Keratinocyte (primary cell): ENCODE measurements around the gene SCUBE2. TPM values are rescaled to one million over a fixed set of nuclear protein-coding genes. Genes with fewer than 3 reads are reported as not detected.

Experiments
- DNase-seq: peaks from one replicate; pipeline ENCODE4 v3.0.0-alpha.2; 2011; ENCODE audit warnings: low read depth, missing footprints, low spot score
- FAIRE-seq: peaks from 2 replicates; lab custom pipeline; 2011; peaks lifted over from hg19 to GRCh38; lab: Jason Lieb, UNC
- H2AFZ ChIP-seq: 2 replicates; pipeline ENCODE4 v1.6.0; 2012; ENCODE audit warnings: low read length, control low read depth, inconsistent platforms; ENCODE audit not compliant: control insufficient read depth
- H3K27ac ChIP-seq: 2 replicates; pipeline ENCODE4 v1.5.1; 2011; ENCODE audit warnings: low read length; ENCODE audit not compliant: control insufficient read depth, insufficient read depth
- H3K27me3 ChIP-seq: 3 replicates; pipeline ENCODE4 v1.6.0; 2011; ENCODE audit warnings: low read length; ENCODE audit not compliant: control insufficient read depth, insufficient read depth; ENCODE audit errors: extremely low read depth
- H3K36me3 ChIP-seq, 2 experiments: 2 replicates in 1 of 2; 3 replicates in 1 of 2; pipeline ENCODE4 v1.5.1; 2011; ENCODE audit warnings: low read length in 2 of 2, mild to moderate bottlenecking in 1 of 2; ENCODE audit not compliant: control insufficient read depth in 2 of 2, insufficient read depth in 2 of 2; ENCODE audit errors: extremely low read depth in 1 of 2
- H3K4me1 ChIP-seq: 3 replicates; pipeline ENCODE4 v1.5.1; 2011; ENCODE audit warnings: low read length; ENCODE audit not compliant: control insufficient read depth, insufficient read depth; ENCODE audit errors: extremely low read depth
- H3K4me2 ChIP-seq: 3 replicates; pipeline ENCODE4 v1.6.0; 2011; ENCODE audit warnings: low read depth, low read length; ENCODE audit not compliant: control insufficient read depth, insufficient read depth; ENCODE audit errors: extremely low read depth
- H3K4me3 ChIP-seq, 3 experiments: fragments of 200-600 bp in 1 of 3; sonication (generic) in 1 of 3; 2 replicates in 2 of 3; 3 replicates in 1 of 3; pipeline ENCODE4 v1.5.1; 2011 to 2016; ENCODE audit warnings: low read length in 3 of 3, mild to moderate bottlenecking in 3 of 3, control low read depth in 2 of 3, inconsistent platforms in 1 of 3, low read depth in 1 of 3, mixed read lengths in 1 of 3, mixed run types in 1 of 3, moderate library complexity in 1 of 3; ENCODE audit not compliant: control insufficient read depth in 2 of 3, insufficient read depth in 2 of 3; ENCODE audit errors: extremely low read depth in 1 of 3
- H3K79me2 ChIP-seq: 2 replicates; pipeline ENCODE4 v1.6.0; 2012; ENCODE audit warnings: low read length; ENCODE audit not compliant: control insufficient read depth, insufficient read depth
- H3K9ac ChIP-seq: 3 replicates; pipeline ENCODE4 v1.6.0; 2011; ENCODE audit warnings: low read length; ENCODE audit not compliant: control insufficient read depth, insufficient read depth; ENCODE audit errors: extremely low read depth
- H3K9me1 ChIP-seq: 3 replicates; pipeline ENCODE4 v1.6.0; 2011; ENCODE audit warnings: low read length; ENCODE audit not compliant: control insufficient read depth, insufficient read depth; ENCODE audit errors: extremely low read depth
- H3K9me3 ChIP-seq: 2 replicates; pipeline ENCODE4 v1.5.1; 2012; ENCODE audit warnings: low read depth, low read length; ENCODE audit not compliant: control insufficient read depth
- H4K20me1 ChIP-seq: 3 replicates; pipeline ENCODE4 v1.6.0; 2011; ENCODE audit warnings: low read length; ENCODE audit not compliant: control insufficient read depth, insufficient read depth; ENCODE audit errors: extremely low read depth
- CTCF ChIP-seq, 3 experiments: IDR thresholded peaks in 1 of 3; conservative IDR thresholded peaks in 1 of 3; optimal IDR thresholded peaks in 1 of 3; 2 replicates in 2 of 3; 3 replicates in 1 of 3; pipeline versions ENCODE3 to v1.5.1; 2011; ENCODE audit warnings: low read length in 3 of 3, mild to moderate bottlenecking in 3 of 3, moderate library complexity in 2 of 3, control low read depth in 1 of 3, inconsistent platforms in 1 of 3; ENCODE audit not compliant: insufficient read depth in 2 of 3; ENCODE audit errors: extremely low read depth in 1 of 3
- EZH2 ChIP-seq: IDR thresholded peaks from one replicate; pipeline ENCODE4 v1.6.1; 2012; ENCODE audit warnings: inconsistent platforms, mild to moderate bottlenecking, low read length, moderate library complexity
- dilution Hi-C: fragments of 300-500 bp; cut with MboI; formaldehyde crosslinking; loops from one replicate; pipeline ENCODE4 v1.7.0; 2020; ENCODE audit warnings: low sequenced_read_pairs; ENCODE audit not compliant: extremely low pct_ligation_motif_present
- polyA plus RNA-seq, 5 experiments: library from polyadenylated mRNA; depleted of rRNA in 3 of 5; stranded (reverse) in 3 of 5; stranded (forward) in 1 of 5; unstranded in 1 of 5; fragments of >200 nt; gene quantifications; 1 replicate in 1 of 5; 2 replicates in 3 of 5; 3 replicates in 1 of 5; pipeline versions ENCODE4 v1.2.1 to v1.2.3, GENCODE V29; 2011 to 2012; ENCODE audit warnings: missing spikeins in 2 of 5, low read depth in 1 of 5, low replicate concordance in 1 of 5

Gene SCUBE2
- polyA plus RNA-seq, 1 donor (not counting 4 experiments of a cell fraction or from before 2014, with no cell fraction given) = 1.5 TPM

- H3K9me1 ChIP-seq = no peaks in the 10 kb centered on the region
- TF ChIP-seq EZH2 (no peak), CTCF (optimal IDR thresholded peaks at IDR 0.05 in 1 of 3, IDR thresholded peaks at IDR 0.05 in 1 of 3, conservative IDR thresholded peaks at IDR 0.05 in 1 of 3; ENCODE audit: extremely low read depth in 1 of 3, insufficient read depth in 2 of 3, low read length in 3 of 3) (no peak)
- no peak overlapping the region for H3K9ac ChIP-seq
- H3K36me3 ChIP-seq = no peaks in the 10 kb centered on the region
- FAIRE-seq (no peak), DNase-seq (no peak)
- peaks cover 4% of the 10 kb centered on the region for H3K27me3 ChIP-seq
- dilution Hi-C loops = no loop called here
- H3K79me2 ChIP-seq = no peaks in the 10 kb centered on the region
- no peaks in the 10 kb centered on the region for H4K20me1 ChIP-seq
- no peak overlapping the region for H3K4me2 ChIP-seq
- no peaks in the 10 kb centered on the region for H3K4me1 ChIP-seq
- no peak overlapping the region for H3K4me3 ChIP-seq
- H3K27ac ChIP-seq = no peak overlapping the region
- no peak overlapping the region for H2AFZ ChIP-seq
- no peaks in the 10 kb centered on the region for H3K9me3 ChIP-seq
These were observed 24.9 kb downstream of the SCUBE2 start for GRCh38 chr11:9066433-9066925.

- Histone ChIP-seq H3K79me2 (no peaks in the 10 kb centered on the region), H3K27me3 (peaks cover 4% of the 10 kb centered on the region), H3K9me3 (no peaks in the 10 kb centered on the region), H3K9me1 (no peaks in the 10 kb centered on the region), H4K20me1 (no peaks in the 10 kb centered on the region), H3K36me3 (no peaks in the 10 kb centered on the region), H3K4me3 (no peak overlapping the region), H3K4me1 (no peaks in the 10 kb centered on the region), H3K4me2 (no peak overlapping the region), H3K9ac (no peak overlapping the region), H3K27ac (no peak overlapping the region), H2AFZ (no peak overlapping the region)
- no peak for TF ChIP-seq CTCF (optimal IDR thresholded peaks at IDR 0.05 in 1 of 3, IDR thresholded peaks at IDR 0.05 in 1 of 3, conservative IDR thresholded peaks at IDR 0.05 in 1 of 3; ENCODE audit: extremely low read depth in 1 of 3, insufficient read depth in 2 of 3, low read length in 3 of 3)
- TF ChIP-seq EZH2 = no peak
- no peak for DNase-seq
- dilution Hi-C loops = no loop called here
- no peak for FAIRE-seq
These were observed 25.6 kb downstream of the SCUBE2 start for GRCh38 chr11:9065607-9066432.
